ENCODE results near the gene DNAI1. TPM values are rescaled to one million over a fixed set of nuclear protein-coding genes. Genes with fewer than 3 reads are reported as not detected.

The DNAI1 gene
- total and polyA plus RNA-seq, 4 donors, result 4.6 to 26.2 (median 9.2) TPM

DNA sequence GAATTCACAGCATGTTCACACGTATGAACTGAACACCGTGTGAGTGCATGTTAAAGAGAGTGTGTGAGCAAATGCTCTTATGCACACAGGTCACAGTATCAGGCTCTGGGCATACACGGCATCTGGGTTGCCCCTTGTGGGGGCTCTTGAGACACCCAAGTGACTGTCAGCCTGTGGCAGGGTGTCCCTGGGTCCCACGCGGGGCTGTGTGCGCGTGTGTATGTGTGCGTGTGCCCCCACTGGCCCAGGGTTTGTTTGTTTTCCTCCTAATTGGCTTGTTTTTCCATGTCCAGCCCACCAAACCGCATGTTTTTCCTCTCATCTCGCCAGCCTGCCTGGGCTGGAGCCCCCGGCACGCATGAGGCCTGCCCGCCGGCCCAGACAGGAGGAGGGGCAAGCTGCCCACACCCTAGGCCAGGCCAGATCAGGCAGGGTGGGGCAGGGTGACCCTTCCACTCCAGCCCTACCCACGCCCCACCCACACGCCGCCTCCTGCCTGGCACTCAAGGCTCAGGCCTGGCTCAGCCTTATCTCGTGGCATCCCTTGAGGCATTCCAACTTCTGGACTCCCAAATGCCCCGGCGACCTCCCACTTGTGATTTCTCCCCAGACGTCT lies 102.1 kb downstream of the DNAI1 start:
- H3K9ac ChIP-seq (ENCODE audit: insufficient read depth in 1 of 2, low read length in 2 of 2), result no peak overlapping the region
- ATAC-seq (ENCODE audit: insufficient read depth, low FRiP score) (no peak), DNase-seq (peak in 2 of 3 donors; percentile 34 to 60)
- WGBS, 2 donors, result 53 to 74% methylated on average over 21 of the region's 21 CpGs
- TF ChIP-seq, protein P1, sequence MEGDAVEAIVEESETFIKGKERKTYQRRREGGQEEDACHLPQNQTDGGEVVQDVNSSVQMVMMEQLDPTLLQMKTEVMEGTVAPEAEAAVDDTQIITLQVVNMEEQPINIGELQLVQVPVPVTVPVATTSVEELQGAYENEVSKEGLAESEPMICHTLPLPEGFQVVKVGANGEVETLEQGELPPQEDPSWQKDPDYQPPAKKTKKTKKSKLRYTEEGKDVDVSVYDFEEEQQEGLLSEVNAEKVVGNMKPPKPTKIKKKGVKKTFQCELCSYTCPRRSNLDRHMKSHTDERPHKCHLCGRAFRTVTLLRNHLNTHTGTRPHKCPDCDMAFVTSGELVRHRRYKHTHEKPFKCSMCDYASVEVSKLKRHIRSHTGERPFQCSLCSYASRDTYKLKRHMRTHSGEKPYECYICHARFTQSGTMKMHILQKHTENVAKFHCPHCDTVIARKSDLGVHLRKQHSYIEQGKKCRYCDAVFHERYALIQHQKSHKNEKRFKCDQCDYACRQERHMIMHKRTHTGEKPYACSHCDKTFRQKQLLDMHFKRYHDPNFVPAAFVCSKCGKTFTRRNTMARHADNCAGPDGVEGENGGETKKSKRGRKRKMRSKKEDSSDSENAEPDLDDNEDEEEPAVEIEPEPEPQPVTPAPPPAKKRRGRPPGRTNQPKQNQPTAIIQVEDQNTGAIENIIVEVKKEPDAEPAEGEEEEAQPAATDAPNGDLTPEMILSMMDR (IDR thresholded peaks at IDR 0.05; ENCODE audit: control extremely low read depth, extremely low read depth), result no peak
- peaks cover 0 to 27% (median 0%) of the 10 kb centered on the region in 3 donors for H3K27me3 ChIP-seq (ENCODE audit: control insufficient read depth in 3 of 3, insufficient read depth in 3 of 3, low read length in 2 of 3)
- H3K4me1 ChIP-seq (ENCODE audit: control insufficient read depth in 5 of 5, insufficient read depth in 5 of 5, low read length in 5 of 5), result peaks cover 0 to 30% (median 15%) of the 10 kb centered on the region in 5 donors
- H3K4me3 ChIP-seq, result no peak overlapping the region
- H3K36me3 ChIP-seq (ENCODE audit: control insufficient read depth in 4 of 4, insufficient read depth in 4 of 4, low read length in 4 of 4), result peaks cover 0 to 24% (median 9%) of the 10 kb centered on the region in 4 donors
- H3K9me3 ChIP-seq (ENCODE audit: control insufficient read depth in 4 of 4, insufficient read depth in 3 of 4, low read length in 3 of 4), result peaks cover 0 to 7% (median 2%) of the 10 kb centered on the region in 4 donors
- H3K27ac ChIP-seq (ENCODE audit: low read depth in 1 of 2, low read length in 1 of 2), result no peak overlapping the region

DNA sequence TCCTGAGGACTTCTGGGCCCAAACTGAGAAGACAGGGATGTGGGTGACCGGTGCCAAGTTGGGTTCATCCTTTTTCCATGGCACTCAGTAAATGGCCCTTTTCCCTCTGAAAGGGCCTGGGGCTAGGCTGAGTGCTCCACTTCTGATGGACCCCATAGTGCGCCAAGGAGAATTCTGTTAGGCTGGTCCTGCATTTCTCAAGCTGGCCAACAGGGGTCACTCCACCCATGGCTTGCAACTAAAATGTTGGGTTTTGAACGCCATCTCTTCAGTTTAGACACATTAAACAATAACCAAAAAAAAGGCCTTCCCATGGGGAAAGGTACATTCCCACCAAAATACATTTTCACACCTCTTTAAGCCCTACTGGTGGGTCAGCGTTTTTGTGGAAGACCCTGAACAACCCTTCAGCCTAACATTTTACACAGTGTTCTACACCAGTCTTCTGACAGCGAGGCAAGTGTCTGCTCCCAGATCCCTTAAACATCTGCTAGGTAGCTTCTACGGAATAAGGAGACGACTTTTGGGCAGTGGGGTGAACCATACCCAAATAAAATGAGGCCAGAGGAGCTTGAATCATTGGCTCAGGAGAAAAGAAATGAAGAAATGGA lies 103.6 kb downstream of the DNAI1 start:
- TF ChIP-seq, protein P1 (IDR thresholded peaks at IDR 0.05; ENCODE audit: control extremely low read depth, extremely low read depth), result no peak
- Histone ChIP-seq H3K27ac (ENCODE audit: low read depth in 1 of 2, low read length in 1 of 2) (no peak overlapping the region), H3K9ac (ENCODE audit: insufficient read depth in 1 of 2, low read length in 2 of 2) (no peak overlapping the region), H3K4me3 (no peak overlapping the region), H3K36me3 (ENCODE audit: control insufficient read depth in 4 of 4, insufficient read depth in 4 of 4, low read length in 4 of 4) (peaks cover 0 to 23% (median 10%) of the 10 kb centered on the region in 4 donors), H3K9me3 (ENCODE audit: control insufficient read depth in 4 of 4, insufficient read depth in 3 of 4, low read length in 3 of 4) (peaks cover 0 to 7% (median 2%) of the 10 kb centered on the region in 4 donors), H3K27me3 (ENCODE audit: control insufficient read depth in 3 of 3, insufficient read depth in 3 of 3, low read length in 2 of 3) (peaks cover 0 to 25% (median 0%) of the 10 kb centered on the region in 3 donors), H3K4me1 (ENCODE audit: control insufficient read depth in 5 of 5, insufficient read depth in 5 of 5, low read length in 5 of 5) (peaks cover 0 to 39% (median 20%) of the 10 kb centered on the region in 5 donors)
- DNase-seq, result no peak
- ATAC-seq (ENCODE audit: insufficient read depth, low FRiP score), result no peak
- WGBS, 2 donors, result 78 to 82% methylated on average over 7 of the region's 7 CpGs

DNA sequence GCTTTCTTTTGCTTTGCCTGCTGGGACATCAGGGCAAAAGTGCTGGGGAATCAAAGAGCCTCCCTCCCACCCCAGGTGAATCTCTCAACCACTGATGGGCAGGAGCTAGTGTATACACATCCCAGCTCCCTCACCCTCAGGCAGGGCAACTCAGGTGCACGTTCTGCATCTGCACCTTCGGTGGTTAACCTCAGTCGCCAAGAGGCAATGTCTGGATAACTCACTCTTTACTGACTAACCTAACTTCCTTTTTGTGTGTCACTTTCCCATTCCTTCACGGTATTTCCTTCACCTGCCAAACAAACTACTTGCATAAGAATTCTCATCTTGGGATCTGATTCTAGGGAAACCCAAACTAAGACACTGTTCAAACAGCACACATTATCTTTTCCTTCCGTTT lies 104.7 kb downstream of the DNAI1 start:
- peaks cover 0 to 39% (median 20%) of the 10 kb centered on the region in 5 donors for H3K4me1 ChIP-seq (ENCODE audit: control insufficient read depth in 5 of 5, insufficient read depth in 5 of 5, low read length in 5 of 5)
- no peak overlapping the region for H3K9ac ChIP-seq (ENCODE audit: insufficient read depth in 1 of 2, low read length in 2 of 2)
- TF ChIP-seq, protein P1 (IDR thresholded peaks at IDR 0.05; ENCODE audit: control extremely low read depth, extremely low read depth), result no peak
- no peak for DNase-seq
- peaks cover 0 to 7% (median 2%) of the 10 kb centered on the region in 4 donors for H3K9me3 ChIP-seq (ENCODE audit: control insufficient read depth in 4 of 4, insufficient read depth in 3 of 4, low read length in 3 of 4)
- peaks cover 0 to 22% (median 9%) of the 10 kb centered on the region in 4 donors for H3K36me3 ChIP-seq (ENCODE audit: control insufficient read depth in 4 of 4, insufficient read depth in 4 of 4, low read length in 4 of 4)
- no peak overlapping the region for H3K27ac ChIP-seq (ENCODE audit: low read depth in 1 of 2, low read length in 1 of 2)
- H3K4me3 ChIP-seq, result no peak overlapping the region
- no peak for ATAC-seq (ENCODE audit: insufficient read depth, low FRiP score)
- H3K27me3 ChIP-seq (ENCODE audit: control insufficient read depth in 3 of 3, insufficient read depth in 3 of 3, low read length in 2 of 3), result peaks cover 0 to 24% (median 0%) of the 10 kb centered on the region in 3 donors
- 66 to 67% methylated on average over 5 of the region's 5 CpGs for WGBS, 2 donors
